ENCODE data around the gene PSIP1.

DNA sequence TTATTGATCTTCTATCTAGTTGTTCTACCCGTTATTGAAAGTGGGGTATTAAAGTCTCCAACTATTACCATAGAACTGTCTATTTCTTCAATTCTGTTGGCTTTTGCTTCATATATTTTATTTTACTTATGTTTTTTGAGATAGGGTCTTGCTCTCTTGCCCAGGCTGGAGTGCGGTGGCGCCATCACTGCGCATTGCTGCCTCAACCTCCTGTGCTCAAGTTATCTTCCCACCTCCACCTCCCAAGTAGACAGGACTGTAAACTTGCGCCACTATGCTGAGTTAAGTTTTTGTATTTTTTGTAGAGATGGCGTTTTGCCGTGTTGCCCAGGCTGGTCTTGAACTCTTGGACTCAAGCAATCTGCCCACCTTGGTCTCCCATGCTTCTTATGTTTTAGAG lies 71.9 kb downstream of the PSIP1 start:
- TF ChIP-seq, protein P1, sequence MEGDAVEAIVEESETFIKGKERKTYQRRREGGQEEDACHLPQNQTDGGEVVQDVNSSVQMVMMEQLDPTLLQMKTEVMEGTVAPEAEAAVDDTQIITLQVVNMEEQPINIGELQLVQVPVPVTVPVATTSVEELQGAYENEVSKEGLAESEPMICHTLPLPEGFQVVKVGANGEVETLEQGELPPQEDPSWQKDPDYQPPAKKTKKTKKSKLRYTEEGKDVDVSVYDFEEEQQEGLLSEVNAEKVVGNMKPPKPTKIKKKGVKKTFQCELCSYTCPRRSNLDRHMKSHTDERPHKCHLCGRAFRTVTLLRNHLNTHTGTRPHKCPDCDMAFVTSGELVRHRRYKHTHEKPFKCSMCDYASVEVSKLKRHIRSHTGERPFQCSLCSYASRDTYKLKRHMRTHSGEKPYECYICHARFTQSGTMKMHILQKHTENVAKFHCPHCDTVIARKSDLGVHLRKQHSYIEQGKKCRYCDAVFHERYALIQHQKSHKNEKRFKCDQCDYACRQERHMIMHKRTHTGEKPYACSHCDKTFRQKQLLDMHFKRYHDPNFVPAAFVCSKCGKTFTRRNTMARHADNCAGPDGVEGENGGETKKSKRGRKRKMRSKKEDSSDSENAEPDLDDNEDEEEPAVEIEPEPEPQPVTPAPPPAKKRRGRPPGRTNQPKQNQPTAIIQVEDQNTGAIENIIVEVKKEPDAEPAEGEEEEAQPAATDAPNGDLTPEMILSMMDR (IDR thresholded peaks at IDR 0.05), result no peak
- no peak for TF ChIP-seq POLR2A (IDR thresholded peaks at IDR 0.05)
